Midbrain (tissue), 1 donor: ENCODE measurements around the gene IFTAP.
"Not testable (repeated sequence)": the region's sequence is repeated elsewhere in the genome, so short reads cannot be mapped to it uniquely, and the experiment has no call there.

Experiments used
- DNase-seq: peaks from one replicate; lab custom pipeline; 2025; lab: John Stamatoyannopoulos, UW

Gene IFTAP

GRCh38 chr11:36638556-36638955 is 44.3 kb downstream of the IFTAP start:
- no peak for DNase-seq

- DNase-seq = no peak
Observed at GRCh38 chr11:36657610-36658267, 63.4 kb downstream of the IFTAP start.

GRCh38 chr11:36661359-36661758 is 67.1 kb downstream of the IFTAP start:
- DNase-seq = not testable (repeated sequence)

GRCh38 chr11:36672815-36673450 is 78.6 kb downstream of the IFTAP start:
- peak; percentile 55 for DNase-seq

GRCh38 chr11:36679547-36679946 is 85.2 kb downstream of the IFTAP start:
- DNase-seq = not testable (repeated sequence)

GRCh38 chr11:36683818-36684217 is 89.5 kb downstream of the IFTAP start:
- DNase-seq = no peak

GRCh38 chr11:36684840-36685801 is 90.8 kb downstream of the IFTAP start:
- no peak for DNase-seq

GRCh38 chr11:36688132-36688531 is 93.8 kb downstream of the IFTAP start:
- no peak for DNase-seq

GRCh38 chr11:36688571-36689291 is 94.4 kb downstream of the IFTAP start:
- DNase-seq = no peak

GRCh38 chr11:36689442-36689841 is 95.1 kb downstream of the IFTAP start:
- no peak for DNase-seq

- no peak for DNase-seq
Observed at GRCh38 chr11:36692704-36693103, 98.4 kb downstream of the IFTAP start.

GRCh38 chr11:36693139-36693843 is 99.0 kb downstream of the IFTAP start:
- no peak for DNase-seq

- DNase-seq = no peak
Observed at GRCh38 chr11:36695111-36695510, 100.8 kb downstream of the IFTAP start.

- no peak for DNase-seq
Observed at GRCh38 chr11:36695571-36695970, 101.3 kb downstream of the IFTAP start.

GRCh38 chr11:36696550-36696949 is 102.2 kb downstream of the IFTAP start:
- DNase-seq = no peak

- no peak for DNase-seq
Observed at GRCh38 chr11:36699271-36699670, 105.0 kb downstream of the IFTAP start.

- DNase-seq = no peak
Observed at GRCh38 chr11:36700246-36700645, 105.9 kb downstream of the IFTAP start.

- peak; percentile 64 for DNase-seq
Observed at GRCh38 chr11:36702330-36703054, 108.2 kb downstream of the IFTAP start.

- DNase-seq = no peak
Observed at GRCh38 chr11:36703055-36703404, 108.7 kb downstream of the IFTAP start.
